HFF-Myc (cell line): Measurements from ENCODE around the gene PSAPL1.

Experiments used
- DNase-seq: peaks from one replicate; pipeline ENCODE4 v3.0.0-alpha.2; 2011; ENCODE audit warnings: low read depth; ENCODE audit errors: extremely low read depth
- H3K4me3 ChIP-seq: replicated peaks from 2 replicates; pipeline ENCODE4 v1.5.1; 2011; ENCODE audit warnings: low read depth, mild to moderate bottlenecking, control low read depth, low read length
- CTCF ChIP-seq: IDR thresholded peaks from 2 replicates; pipeline ENCODE4 v1.5.1; 2012; ENCODE audit warnings: mild to moderate bottlenecking, low read depth, low read length, control low read depth; ENCODE audit errors: missing control alignments

The PSAPL1 gene

GRCh38 chr4:7475207-7475606, 40.5 kb upstream of the PSAPL1 start:
- no peak for TF ChIP-seq CTCF
- DNase-seq, result no peak
- no peak overlapping the region for H3K4me3 ChIP-seq

GRCh38 chr4:7474320-7474719, 39.6 kb upstream of the PSAPL1 start:
- H3K4me3 ChIP-seq, result no peak overlapping the region
- DNase-seq, result no peak
- no peak for TF ChIP-seq CTCF

- no peak for TF ChIP-seq CTCF
- no peak overlapping the region for H3K4me3 ChIP-seq
- DNase-seq, result no peak
These were observed 38.4 kb upstream of the PSAPL1 start for GRCh38 chr4:7473081-7473480.

- no peak for DNase-seq
- no peak overlapping the region for H3K4me3 ChIP-seq
- no peak for TF ChIP-seq CTCF
These were observed 37.8 kb upstream of the PSAPL1 start for GRCh38 chr4:7472442-7473013.

- no peak for TF ChIP-seq CTCF
- no peak overlapping the region for H3K4me3 ChIP-seq
- no peak for DNase-seq
These were observed 35.9 kb upstream of the PSAPL1 start for GRCh38 chr4:7470522-7471128.

- no peak for DNase-seq
- no peak overlapping the region for H3K4me3 ChIP-seq
- no peak for TF ChIP-seq CTCF
These were observed 35.4 kb upstream of the PSAPL1 start for GRCh38 chr4:7470111-7470510.

- H3K4me3 ChIP-seq, result no peak overlapping the region
- no peak for DNase-seq
- TF ChIP-seq CTCF, result no peak
These were observed 34.3 kb upstream of the PSAPL1 start for GRCh38 chr4:7469023-7469422.
